Endometrium (tissue), 2 donors: ENCODE measurements around the gene ICA1L.
"Not testable (repeated sequence)": the region's sequence is repeated elsewhere in the genome, so short reads cannot be mapped to it uniquely, and the experiment has no call there.

Source experiments
- FAIRE-seq: peaks from 2 replicates; lab custom pipeline; 2012; peaks lifted over from hg19 to GRCh38; lab: Jason Lieb, UNC
- donor health status: control.
- donor health status: control.

Gene ICA1L

GRCh38 chr2:202871300-202872141 lies at the start of gene ICA1L:
Gene ICA1L, minus strand, starts transcription at chr2:202871766. Its CDS starts 42,757 bp downstream, at chr2:202829009.
- FAIRE-seq = no peak

GRCh38 chr2:202918860-202919259 lies 47.3 kb upstream of the ICA1L start:
- no peak for FAIRE-seq

GRCh38 chr2:202912342-202913201 lies 41.0 kb upstream of the ICA1L start:
- FAIRE-seq = not testable (repeated sequence)

- peak; percentile 4 for FAIRE-seq
These were observed 40.2 kb upstream of the ICA1L start, which contains the start of the genes CARF and WDR12 for GRCh38 chr2:202911512-202912341. Gene CARF, plus strand, starts transcription at chr2:202912275. Its CDS starts 29,628 bp downstream, at chr2:202941903. Gene WDR12, minus strand, starts transcription at chr2:202911673. Its CDS starts 197 bp downstream, at chr2:202911476.

- no peak for FAIRE-seq
These were observed 39.6 kb upstream of the ICA1L start for GRCh38 chr2:202911203-202911511.

GRCh38 chr2:202910698-202911097 lies 39.1 kb upstream of the ICA1L start:
- no peak for FAIRE-seq

- FAIRE-seq = not testable (repeated sequence)
These were observed 38.7 kb upstream of the ICA1L start for GRCh38 chr2:202910250-202910649.

- no peak for FAIRE-seq
These were observed 38.0 kb upstream of the ICA1L start for GRCh38 chr2:202909394-202910192.

- no peak for FAIRE-seq
These were observed 36.6 kb upstream of the ICA1L start for GRCh38 chr2:202908186-202908585.

- not testable (repeated sequence) for FAIRE-seq
These were observed 33.9 kb upstream of the ICA1L start for GRCh38 chr2:202905507-202905906.

- no peak for FAIRE-seq
These were observed 13.6 kb upstream of the ICA1L start for GRCh38 chr2:202885190-202885589.

GRCh38 chr2:202883987-202884675 lies 12.6 kb upstream of the ICA1L start:
- FAIRE-seq = no peak

- no peak for FAIRE-seq
These were observed 10.0 kb upstream of the ICA1L start for GRCh38 chr2:202881570-202881969.

GRCh38 chr2:202877699-202878098 lies 6.1 kb upstream of the ICA1L start:
- no peak for FAIRE-seq

GRCh38 chr2:202870431-202871299 lies 901 bp downstream of the ICA1L start:
- FAIRE-seq = peak; percentile 61

- no peak for FAIRE-seq
These were observed 9.6 kb downstream of the ICA1L start for GRCh38 chr2:202861987-202862386.

- no peak for FAIRE-seq
These were observed 13.0 kb downstream of the ICA1L start for GRCh38 chr2:202858601-202859000.

- not testable (repeated sequence) for FAIRE-seq
These were observed 22.2 kb downstream of the ICA1L start for GRCh38 chr2:202849343-202849742.

GRCh38 chr2:202848813-202849212 lies 22.8 kb downstream of the ICA1L start:
- FAIRE-seq = no peak
